Activated CD8-positive, alpha-beta memory T cell treated with anti-CD3 and anti-CD28 coated beads, Interleukin-2, amount 10 ng/mL, durations not matched to agents 7 days and 5 days (primary cell): ENCODE measurements around the gene IP6K1. TPM values are rescaled to one million over a fixed set of nuclear protein-coding genes. Genes with fewer than 3 reads are reported as not detected.

ENCODE experiments used
- ATAC-seq: fragments of 150-1000 bp; cut with Tn5 transposase; one replicate; pipeline ENCODE4 v1.10.0; 2021; ENCODE audit warnings: moderate library complexity
- CTCF ChIA-PET: fragments of 350-600 bp; sonication (Branson Sonifier 250); formaldehyde crosslinking; loops from one replicate; lab custom pipeline; 2021; ENCODE audit warnings: antibody characterized with exemption; lab: Charles Lee
- DNase-seq: peaks from one replicate; pipeline ENCODE4 v3.0.0-alpha.2; 2020
- H3K27ac Mint-ChIP-seq: one replicate; pipeline ENCODE4 v1.8.0; 2021; ENCODE audit warnings: mild to moderate bottlenecking, mixed read lengths
- H3K27me3 Mint-ChIP-seq: one replicate; pipeline ENCODE4 v1.8.0; 2021; ENCODE audit warnings: mixed read lengths
- H3K36me3 Mint-ChIP-seq: one replicate; pipeline ENCODE4 v1.8.0; 2021; ENCODE audit warnings: mild to moderate bottlenecking, mixed read lengths
- H3K4me1 Mint-ChIP-seq: one replicate; pipeline ENCODE4 v1.8.0; 2021; ENCODE audit warnings: mixed read lengths
- H3K4me3 Mint-ChIP-seq: one replicate; pipeline ENCODE4 v1.8.0; 2021; ENCODE audit warnings: mild to moderate bottlenecking, moderate library complexity, mixed read lengths
- H3K9me3 Mint-ChIP-seq: one replicate; pipeline ENCODE4 v1.8.0; 2022; ENCODE audit warnings: low read depth, mixed read lengths
- total RNA-seq, 2 experiments: library from RNA; stranded (reverse); gene quantifications; one replicate each; pipeline ENCODE4 v1.2.3, GENCODE V29; 2021

The IP6K1 gene
- total RNA-seq, 2 experiments from 2014 or later = 38.3 to 41.0 TPM

GRCh38 chr3:49717211-49717958, 69.0 kb downstream of the IP6K1 start:
- no peaks in the 10 kb centered on the region for H3K9me3 Mint-ChIP-seq
- no peak overlapping the region for H3K27ac Mint-ChIP-seq
- CTCF ChIA-PET = interaction anchor here (0.7 to 2.5 kb wide), 4 partner anchors 12 to 122 kb away, joined by 3 to 24 read pairs (median 4); no protein-coding TSS in a partner anchor
- H3K4me3 Mint-ChIP-seq = no peak overlapping the region
- peaks cover 25% of the 10 kb centered on the region for H3K4me1 Mint-ChIP-seq
- ATAC-seq = no peak
- H3K36me3 Mint-ChIP-seq = peaks cover 2% of the 10 kb centered on the region
- H3K27me3 Mint-ChIP-seq = no peaks in the 10 kb centered on the region
- no peak for DNase-seq

- no peak for ATAC-seq
- no peak for DNase-seq
- H3K36me3 Mint-ChIP-seq = peaks cover 2% of the 10 kb centered on the region
- H3K4me3 Mint-ChIP-seq = no peak overlapping the region
- CTCF ChIA-PET = interaction anchor here (0.7 to 0.8 kb wide), 2 partner anchors 13 to 123 kb away, joined by 3 read pairs; no protein-coding TSS in a partner anchor
- H3K27me3 Mint-ChIP-seq = no peaks in the 10 kb centered on the region
- no peak overlapping the region for H3K27ac Mint-ChIP-seq
- no peaks in the 10 kb centered on the region for H3K9me3 Mint-ChIP-seq
- peaks cover 29% of the 10 kb centered on the region for H3K4me1 Mint-ChIP-seq
Measured at GRCh38 chr3:49716691-49717210, 69.6 kb downstream of the IP6K1 start.

- Mint-ChIP-seq H3K9me3 (no peaks in the 10 kb centered on the region), H3K4me3 (no peak overlapping the region), H3K27me3 (no peaks in the 10 kb centered on the region), H3K27ac (no peak overlapping the region), H3K36me3 (peaks cover under 1% of the 10 kb centered on the region), H3K4me1 (peaks cover 34% of the 10 kb centered on the region)
- ATAC-seq = no peak
- DNase-seq = no peak
- CTCF ChIA-PET = interaction anchor here (0.8 kb wide), 1 partner anchor 13 kb away, joined by 3 read pairs; no protein-coding TSS in a partner anchor
Measured at GRCh38 chr3:49716169-49716568, 70.2 kb downstream of the IP6K1 start.

GRCh38 chr3:49715611-49716121, 70.7 kb downstream of the IP6K1 start:
- Mint-ChIP-seq H3K27me3 (no peaks in the 10 kb centered on the region), H3K4me1 (peaks cover 39% of the 10 kb centered on the region), H3K36me3 (no peaks in the 10 kb centered on the region), H3K27ac (no peak overlapping the region), H3K4me3 (no peak overlapping the region), H3K9me3 (no peaks in the 10 kb centered on the region)
- DNase-seq (no peak), ATAC-seq (no peak)
- CTCF ChIA-PET = interaction anchor here (1.1 kb wide), 1 partner anchor 12 kb away, joined by 4 read pairs; no protein-coding TSS in a partner anchor

GRCh38 chr3:49714728-49715550, 71.4 kb downstream of the IP6K1 start:
- no peaks in the 10 kb centered on the region for H3K36me3 Mint-ChIP-seq
- ATAC-seq (no peak), DNase-seq (no peak)
- CTCF ChIA-PET = interaction anchor here (1.1 kb wide), 1 partner anchor 11 kb away, joined by 4 read pairs; no protein-coding TSS in a partner anchor
- H3K4me1 Mint-ChIP-seq = peaks cover 41% of the 10 kb centered on the region
- no peaks in the 10 kb centered on the region for H3K9me3 Mint-ChIP-seq
- H3K4me3 Mint-ChIP-seq = no peak overlapping the region
- no peak overlapping the region for H3K27ac Mint-ChIP-seq
- no peaks in the 10 kb centered on the region for H3K27me3 Mint-ChIP-seq

- Mint-ChIP-seq H3K4me3 (no peak overlapping the region), H3K27me3 (no peaks in the 10 kb centered on the region), H3K4me1 (peaks cover 30% of the 10 kb centered on the region), H3K27ac (peak overlapping the region; percentile 78), H3K36me3 (no peaks in the 10 kb centered on the region), H3K9me3 (no peaks in the 10 kb centered on the region)
- DNase-seq (no peak), ATAC-seq (no peak)
- CTCF ChIA-PET = interaction anchor here (1.2 to 1.9 kb wide), 3 partner anchors 10 to 174 kb away, joined by 4 to 8 read pairs (median 5); no protein-coding TSS in a partner anchor
Measured at GRCh38 chr3:49713336-49714105, 72.8 kb downstream of the IP6K1 start.

- ATAC-seq (peak; percentile 45), DNase-seq (peak; percentile 64)
- Mint-ChIP-seq H3K4me3 (no peak overlapping the region), H3K9me3 (no peaks in the 10 kb centered on the region), H3K27me3 (no peaks in the 10 kb centered on the region), H3K4me1 (peaks cover 28% of the 10 kb centered on the region), H3K27ac (peak overlapping the region; percentile 78), H3K36me3 (no peaks in the 10 kb centered on the region)
- CTCF ChIA-PET = interaction anchor here (1.0 to 2.5 kb wide), 7 partner anchors 8 to 278 kb away, joined by 3 to 11 read pairs (median 5); partner anchors contain the start of gene AMIGO3
Measured at GRCh38 chr3:49712631-49713317, 73.6 kb downstream of the IP6K1 start.

DNA sequence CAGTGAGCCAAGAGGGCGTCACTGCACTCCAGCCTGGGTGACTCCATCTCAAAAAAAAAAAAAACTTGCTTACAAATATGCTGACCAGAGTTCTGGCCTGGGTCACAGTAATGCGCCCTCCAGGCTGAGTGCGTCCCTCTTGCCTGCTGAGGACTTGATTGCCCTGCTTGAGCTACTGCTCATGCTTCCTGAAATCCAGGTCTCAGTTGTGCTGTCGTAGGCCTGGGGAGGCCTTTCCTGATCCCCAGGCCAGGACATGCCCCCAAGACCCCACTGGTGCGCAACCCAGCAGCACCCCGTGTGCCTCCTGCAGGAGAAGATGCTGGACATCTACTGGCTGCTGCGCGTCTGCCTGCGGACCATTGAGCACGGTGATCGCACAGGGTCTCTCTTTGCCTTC, 74.2 kb downstream of the IP6K1 start:
- no peak for ATAC-seq
- Mint-ChIP-seq H3K4me3 (peak overlapping the region; percentile 7), H3K9me3 (no peaks in the 10 kb centered on the region), H3K27ac (peak overlapping the region; percentile 78), H3K4me1 (peaks cover 28% of the 10 kb centered on the region), H3K27me3 (no peaks in the 10 kb centered on the region), H3K36me3 (no peaks in the 10 kb centered on the region)
- CTCF ChIA-PET = interaction anchor here (0.7 to 2.5 kb wide), 9 partner anchors 8 to 279 kb away, joined by 3 to 11 read pairs (median 4); partner anchors contain the start of gene AMIGO3
- DNase-seq = no peak

GRCh38 chr3:49711489-49711888, 74.9 kb downstream of the IP6K1 start:
- H3K9me3 Mint-ChIP-seq = no peaks in the 10 kb centered on the region
- CTCF ChIA-PET = interaction anchor here (0.7 to 2.5 kb wide), 6 partner anchors 8 to 174 kb away, joined by 3 to 11 read pairs (median 4); partner anchors contain the start of gene AMIGO3
- no peaks in the 10 kb centered on the region for H3K27me3 Mint-ChIP-seq
- peaks cover 28% of the 10 kb centered on the region for H3K4me1 Mint-ChIP-seq
- peak; percentile 50 for ATAC-seq
- H3K36me3 Mint-ChIP-seq = no peaks in the 10 kb centered on the region
- DNase-seq = peak; percentile 71
- H3K27ac Mint-ChIP-seq = peak overlapping the region; percentile 78
- peak overlapping the region; percentile 0 for H3K4me3 Mint-ChIP-seq

GRCh38 chr3:49709852-49710251, 76.5 kb downstream of the IP6K1 start:
- ATAC-seq = no peak
- CTCF ChIA-PET = interaction anchor here (1.0 kb wide), 1 partner anchor 10 kb away, joined by 3 read pairs; the partner anchor contains the start of gene AMIGO3

DNA sequence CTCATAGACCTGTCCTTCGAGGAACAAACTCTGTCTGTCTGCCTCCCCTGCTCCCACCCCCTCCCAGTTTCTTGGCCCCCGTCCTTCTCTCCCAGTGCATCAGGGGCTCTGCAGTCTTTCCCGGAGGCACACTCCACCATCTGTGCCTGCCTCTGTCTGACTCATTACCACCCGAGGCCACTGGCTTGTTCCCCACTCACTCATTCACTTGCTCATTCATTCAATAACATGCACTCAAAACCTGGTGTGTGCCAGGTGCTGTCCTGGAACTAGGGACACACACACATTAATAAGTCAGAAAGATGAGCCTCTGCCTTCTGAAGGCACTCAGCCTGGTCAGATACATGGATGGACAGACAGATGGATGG, 79.2 kb downstream of the IP6K1 start:
- no peak overlapping the region for H3K27ac Mint-ChIP-seq
- ATAC-seq (no peak), DNase-seq (no peak)
- H3K4me3 Mint-ChIP-seq = no peak overlapping the region
- H3K4me1 Mint-ChIP-seq = peaks cover 15% of the 10 kb centered on the region
- H3K36me3 Mint-ChIP-seq = no peaks in the 10 kb centered on the region
- CTCF ChIA-PET = no interaction called here
- no peaks in the 10 kb centered on the region for H3K9me3 Mint-ChIP-seq
- H3K27me3 Mint-ChIP-seq = no peaks in the 10 kb centered on the region

More at GRCh38 chr3:49709852-49710251, 76.5 kb downstream of the IP6K1 start:
- Mint-ChIP-seq H3K27ac (no peak overlapping the region), H3K9me3 (no peaks in the 10 kb centered on the region), H3K4me3 (no peak overlapping the region), H3K36me3 (no peaks in the 10 kb centered on the region), H3K27me3 (no peaks in the 10 kb centered on the region), H3K4me1 (peaks cover 28% of the 10 kb centered on the region)
- no peak for DNase-seq
